Measurements from ENCODE around the gene DAAM2.

GRCh38 chr6:39773782-39774181 is 18.4 kb upstream of the DAAM2 start:
- TF ChIP-seq CTCF (conservative IDR thresholded peaks at IDR 0.05 in 1 of 2, IDR thresholded peaks at IDR 0.05 in 1 of 2; ENCODE audit: low read depth in 1 of 2, low read length in 2 of 2) (no peak), EZH2 (IDR thresholded peaks at IDR 0.05; ENCODE audit: low read length, missing control alignments) (no peak)
